ENCODE results near the gene ALDH5A1.
"Not testable (repeated sequence)": the region's sequence is repeated elsewhere in the genome, so short reads cannot be mapped to it uniquely, and the experiment has no call there.

Gene ALDH5A1

DNA sequence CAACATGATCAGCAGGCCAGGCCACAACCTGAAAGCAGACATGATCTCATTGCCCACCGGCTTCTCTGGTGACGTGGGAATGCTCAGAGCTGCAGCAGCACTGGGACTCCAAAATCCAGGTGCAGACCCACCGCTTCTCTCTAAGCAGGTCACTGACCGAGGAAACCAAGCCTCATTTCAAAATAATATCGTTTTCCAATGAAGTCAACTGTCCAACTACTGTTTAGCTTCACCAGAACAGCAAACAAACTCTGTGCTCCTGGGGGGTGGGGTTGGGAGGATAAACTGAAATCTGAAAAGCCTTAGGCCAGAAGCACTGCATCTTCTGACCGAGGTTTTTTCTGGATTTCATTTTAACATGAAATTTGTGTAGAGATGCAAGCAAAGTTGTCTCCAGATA lies 5.3 kb upstream of the ALDH5A1 start, which contains the start of gene GPLD1:
Gene GPLD1, minus strand, starts transcription at position 109 of the 400 bp plus-strand sequence. Its CDS starts 67 bp downstream, at position 42.
- DNase-seq, result no peak

GRCh38 chr6:24489881-24490280 lies 4.9 kb upstream of the ALDH5A1 start:
- no peak for DNase-seq

DNA sequence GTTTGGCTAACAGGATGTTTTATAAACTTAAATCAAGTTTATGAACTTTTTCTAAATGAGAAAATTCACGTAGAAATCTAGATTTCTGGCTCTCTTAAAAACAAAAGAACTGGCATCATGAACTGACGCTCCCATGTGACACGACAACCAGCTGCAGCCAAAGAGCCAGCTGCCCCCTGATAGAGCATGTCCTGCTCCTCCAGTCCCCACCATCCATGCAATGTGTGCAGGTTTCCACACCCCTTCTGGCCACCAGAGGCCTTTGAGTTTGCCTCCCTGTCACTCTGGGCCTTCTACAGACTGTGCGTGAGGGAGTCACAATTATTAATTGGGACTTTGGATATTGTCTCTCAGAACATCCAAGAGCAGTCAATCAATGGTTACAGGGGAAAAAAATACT lies 3.8 kb upstream of the ALDH5A1 start:
- DNase-seq, result no peak

GRCh38 chr6:24492475-24492874 lies 2.3 kb upstream of the ALDH5A1 start:
- no peak for DNase-seq

- DNase-seq, result no peak
These were observed 586 bp upstream of the ALDH5A1 start for GRCh38 chr6:24493945-24494820.

DNA sequence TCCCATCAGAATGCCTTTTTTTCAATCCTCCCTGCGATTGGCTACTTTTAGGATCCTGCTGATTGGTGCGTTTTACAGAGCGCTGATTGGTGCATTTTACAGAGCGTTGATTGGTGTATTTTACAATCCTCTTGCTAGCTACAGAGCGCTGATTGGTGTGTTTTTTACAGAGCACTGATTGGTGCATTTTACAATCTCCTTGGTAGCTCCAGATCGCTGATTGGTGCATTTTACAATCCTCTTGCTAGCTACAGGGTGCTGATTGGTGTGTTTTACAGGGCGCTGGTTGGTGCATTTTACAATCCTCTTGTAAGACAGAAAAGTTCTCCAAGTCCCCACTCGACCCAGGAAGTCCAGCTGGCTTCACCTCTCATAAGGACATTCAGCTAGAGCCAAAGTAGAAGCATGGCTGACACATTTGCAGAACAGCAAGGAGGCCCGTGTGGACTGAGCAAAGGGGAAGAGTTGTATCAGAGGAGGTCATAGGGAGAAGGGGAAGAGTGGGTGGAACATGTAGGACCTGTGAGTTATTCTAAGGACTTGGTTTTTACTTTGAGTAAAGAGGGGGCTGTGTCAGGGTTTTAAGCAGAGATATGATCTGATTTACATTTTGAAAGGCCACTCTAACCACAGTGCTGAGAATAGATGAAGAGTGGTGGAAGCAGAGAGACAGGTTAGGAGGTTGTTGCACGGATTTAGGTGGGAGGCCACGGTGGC lies 2.6 kb downstream of the ALDH5A1 start:
- DNase-seq, result no peak

DNA sequence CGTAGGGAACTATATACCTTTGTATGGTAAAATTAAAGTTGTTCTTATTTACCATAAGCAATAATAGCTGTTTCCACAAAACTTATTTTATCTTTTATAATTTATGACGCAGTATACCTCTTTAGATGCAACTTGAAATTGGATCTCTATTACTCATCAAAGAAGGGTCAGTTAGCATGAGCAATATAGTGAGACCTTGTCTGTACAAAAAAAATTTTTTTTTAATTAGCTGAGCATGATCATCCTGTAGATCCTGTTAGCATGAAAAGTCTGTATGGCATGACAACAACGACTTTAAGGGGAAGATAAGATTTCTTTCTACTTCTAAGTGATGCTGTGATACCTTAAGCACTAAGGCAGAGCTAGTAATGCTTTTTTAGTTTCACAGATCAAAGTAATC lies 5.9 kb downstream of the ALDH5A1 start:
- DNase-seq, result no peak

DNA sequence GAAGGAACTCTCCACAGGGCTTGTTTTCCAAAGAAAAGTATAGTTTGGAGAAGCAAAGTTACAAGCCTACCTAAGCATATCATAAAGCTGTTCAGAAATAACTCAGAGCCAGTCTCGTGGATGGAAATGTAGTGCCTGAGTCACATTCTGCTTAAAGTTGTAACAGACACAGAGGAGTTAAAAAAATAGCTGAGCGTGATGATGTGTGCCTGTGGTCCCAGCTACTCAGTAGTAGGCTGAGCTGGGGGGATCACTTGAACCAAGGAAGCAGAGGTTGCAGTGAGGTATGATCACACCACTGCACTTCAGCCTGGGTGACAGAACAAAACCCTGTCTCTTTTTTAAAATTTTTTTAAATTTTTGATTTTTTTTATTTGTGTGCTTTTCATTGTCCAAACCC lies 6.6 kb downstream of the ALDH5A1 start:
- DNase-seq, result no peak

DNA sequence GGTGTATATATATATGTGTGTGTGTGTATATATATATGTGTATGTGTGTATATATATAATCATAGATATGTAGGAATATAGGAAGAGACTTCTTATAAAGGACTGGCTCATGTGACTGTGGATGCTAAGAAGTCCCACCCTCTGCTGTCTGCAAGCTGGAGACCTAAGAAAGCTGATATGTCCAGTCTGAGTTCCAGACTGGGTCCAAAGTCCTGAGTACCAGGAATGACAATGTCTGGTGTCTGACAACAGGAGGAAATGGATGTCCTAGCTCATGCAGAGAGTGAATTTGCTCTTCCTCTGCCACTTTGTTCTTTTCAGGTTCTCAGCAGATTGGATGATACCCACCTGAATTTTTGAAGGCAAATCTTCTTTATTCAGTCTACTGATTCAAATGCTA lies 7.1 kb downstream of the ALDH5A1 start:
- DNase-seq, result no peak

- DNase-seq, result no peak
These were observed 9.5 kb downstream of the ALDH5A1 start for GRCh38 chr6:24504287-24504648.

DNA sequence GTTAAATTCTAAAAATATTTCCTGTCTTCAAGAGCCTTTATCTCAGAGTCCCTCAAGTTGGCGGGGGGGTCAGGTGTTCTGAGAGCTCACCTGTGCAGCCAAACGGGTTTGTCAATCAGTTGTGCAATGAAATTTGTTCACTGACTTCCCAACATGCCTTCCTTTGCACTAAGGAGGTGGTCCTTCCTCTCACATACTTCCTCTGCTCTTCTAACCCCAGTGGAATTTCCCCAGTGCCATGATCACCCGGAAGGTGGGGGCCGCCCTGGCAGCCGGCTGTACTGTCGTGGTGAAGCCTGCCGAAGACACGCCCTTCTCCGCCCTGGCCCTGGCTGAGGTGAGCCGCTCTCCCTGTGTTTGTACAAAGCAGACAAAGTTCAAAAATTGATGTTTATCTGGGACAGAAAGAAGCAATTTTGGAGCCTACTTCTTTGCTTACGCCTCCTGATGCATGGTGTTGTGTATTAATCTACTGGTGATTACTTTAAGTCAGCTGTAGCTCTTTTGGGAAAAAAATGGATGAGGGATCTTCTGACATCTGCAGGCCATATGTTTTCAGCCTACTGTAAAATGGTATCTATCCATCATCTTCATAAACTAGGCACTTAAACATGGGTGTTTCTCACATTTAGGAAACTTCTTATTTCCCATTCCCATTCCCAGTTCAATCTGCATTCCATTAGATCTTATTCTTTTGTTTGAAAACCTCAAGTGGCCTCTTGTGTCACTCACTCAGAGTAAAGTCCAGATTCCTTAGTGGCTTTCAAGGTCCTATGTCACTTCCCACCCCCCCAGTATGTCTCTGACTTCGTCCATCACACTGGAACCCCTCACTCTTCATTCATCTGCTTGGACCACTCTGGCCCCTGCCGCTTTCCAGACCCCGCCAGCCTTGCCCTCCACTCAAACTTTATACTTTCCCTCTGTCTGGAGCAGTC lies 10.1 kb downstream of the ALDH5A1 start:
- DNase-seq, result no peak

DNA sequence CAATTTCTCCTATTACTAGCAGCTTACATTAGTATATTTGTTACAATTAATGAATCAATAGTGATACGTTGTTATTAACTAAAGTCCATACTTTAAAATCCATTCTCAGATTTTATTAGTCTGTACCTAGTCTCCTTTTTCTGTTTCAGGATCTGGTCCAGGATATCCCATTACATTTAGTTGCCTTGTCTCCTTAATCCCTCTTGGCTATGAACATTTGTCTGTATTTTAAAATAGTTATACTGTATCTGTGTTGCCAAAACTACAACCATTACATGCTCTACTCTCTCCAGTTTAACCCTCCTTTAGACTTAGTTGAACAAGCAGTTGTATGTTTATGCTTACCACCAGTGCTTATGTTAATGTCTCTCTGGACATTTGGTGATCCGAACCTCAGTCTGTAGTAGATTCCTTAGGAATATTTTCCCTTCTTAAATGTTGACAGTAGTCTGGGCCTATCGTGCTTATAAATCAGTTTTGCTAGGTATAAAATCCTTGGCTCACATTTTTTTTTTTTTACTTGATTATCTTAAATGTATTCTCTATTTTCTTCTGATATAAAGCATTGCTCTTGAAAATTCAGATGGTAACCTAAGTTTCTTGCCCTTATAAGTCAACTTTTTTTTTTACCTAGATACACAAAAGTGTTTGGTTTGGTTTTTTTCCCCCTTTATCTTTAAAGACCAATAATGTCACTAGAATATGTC lies 12.2 kb downstream of the ALDH5A1 start:
- no peak for DNase-seq

- not testable (repeated sequence) for DNase-seq
These were observed 17.2 kb downstream of the ALDH5A1 start for GRCh38 chr6:24511976-24512375.

GRCh38 chr6:24513602-24514001 lies 18.8 kb downstream of the ALDH5A1 start:
- no peak for DNase-seq

DNA sequence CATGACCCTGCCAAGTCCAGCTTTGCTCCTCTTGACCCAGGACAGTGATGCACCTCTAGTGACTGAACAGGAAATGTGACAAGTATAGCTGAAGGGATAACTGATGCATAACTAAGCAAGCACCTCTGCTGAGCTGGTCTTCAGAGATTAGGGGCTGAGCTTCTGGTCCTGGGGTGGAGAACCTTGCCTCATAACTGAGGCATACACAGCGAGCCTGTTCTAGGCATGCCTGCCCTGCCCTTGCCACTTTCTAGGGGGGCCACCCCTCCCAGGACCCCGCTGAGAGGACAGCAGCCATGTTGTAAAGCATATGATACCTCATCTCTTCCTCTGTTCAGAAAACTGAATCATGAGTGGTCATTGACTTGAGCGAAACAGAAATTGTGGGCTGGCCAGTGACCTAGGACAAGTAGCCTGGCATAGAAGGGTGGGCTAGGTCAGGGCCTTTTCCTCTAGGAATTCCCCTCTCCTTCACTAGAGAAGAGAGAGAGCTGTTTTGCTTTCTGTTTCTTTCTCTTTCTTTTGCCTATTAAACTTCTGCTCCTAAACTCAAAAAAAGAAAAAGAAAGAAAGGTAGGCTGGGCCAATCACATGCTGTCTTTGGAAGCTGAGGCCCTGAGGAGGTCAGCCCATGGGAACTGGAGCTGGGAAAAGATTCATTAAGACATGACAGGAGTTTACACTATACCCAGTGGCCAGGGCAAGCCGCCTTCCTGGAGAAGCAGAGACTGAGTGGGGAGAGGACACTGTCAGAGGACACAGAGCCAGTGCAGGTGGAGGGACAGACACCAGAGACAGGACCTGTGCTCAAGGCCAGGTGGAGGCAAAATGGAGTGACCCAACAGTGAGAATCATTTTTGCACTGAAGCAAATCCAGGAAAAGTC lies 23.1 kb downstream of the ALDH5A1 start:
- DNase-seq, result no peak

DNA sequence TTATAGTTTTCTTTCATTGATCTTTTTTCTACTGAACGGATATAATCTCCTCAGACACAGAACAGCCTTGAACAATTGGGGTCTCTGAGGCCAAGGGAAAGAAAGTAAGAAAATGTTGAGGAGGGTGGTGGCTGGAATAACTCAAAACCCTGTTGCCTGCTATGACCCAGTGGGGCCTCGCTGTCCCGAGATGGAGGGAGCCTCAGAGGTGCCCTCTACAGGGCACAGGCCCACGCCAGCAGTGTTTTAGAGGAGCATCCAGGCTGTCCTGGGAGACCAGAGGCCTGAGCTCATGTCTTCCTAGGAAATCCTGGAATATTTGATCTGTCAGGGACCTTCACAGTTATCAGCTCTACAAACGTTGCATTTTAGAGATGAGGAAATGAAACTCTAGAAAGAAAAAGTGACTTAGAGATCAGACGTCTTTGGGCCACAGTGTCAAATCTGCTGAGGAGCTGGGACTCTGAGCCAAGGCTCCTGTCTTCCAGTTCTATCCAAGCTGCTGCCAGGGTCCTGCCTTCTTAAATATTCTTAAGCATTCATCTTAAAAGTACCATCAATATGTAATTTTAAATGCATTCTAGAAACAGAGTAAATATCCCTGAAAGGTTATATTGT lies 26.3 kb downstream of the ALDH5A1 start:
- DNase-seq, result no peak

GRCh38 chr6:24522228-24523176 lies 27.7 kb downstream of the ALDH5A1 start:
- DNase-seq, result no peak

DNA sequence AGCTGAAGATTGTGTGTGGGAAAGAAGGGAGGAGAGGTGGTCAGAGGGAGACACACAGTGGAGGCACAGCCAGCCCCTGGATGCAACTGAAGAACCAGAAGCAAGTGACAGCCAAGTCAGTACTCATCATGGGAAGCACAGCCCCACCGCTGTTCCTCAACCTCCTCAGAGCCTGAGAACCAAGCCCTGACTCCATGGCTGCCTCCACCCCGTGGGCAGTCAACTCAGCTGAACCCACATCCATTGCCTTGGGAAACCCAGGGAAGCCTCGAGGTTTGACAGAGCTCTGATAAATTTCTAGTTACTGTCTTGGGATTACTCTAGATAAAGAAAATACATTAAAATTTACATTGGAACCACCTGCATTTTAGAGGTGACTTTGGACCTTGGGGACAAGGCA lies 29.6 kb downstream of the ALDH5A1 start:
- DNase-seq, result no peak

GRCh38 chr6:24524805-24525204 lies 30.0 kb downstream of the ALDH5A1 start:
- DNase-seq, result no peak

GRCh38 chr6:24529985-24530384 lies 35.2 kb downstream of the ALDH5A1 start:
- DNase-seq, result no peak

Measured in T1000 (cell line).